G401.6 (cell line): ENCODE measurements around the gene IGDCC3.

Source experiments
- FAIRE-seq: peaks from 2 replicates; lab custom pipeline; 2012; peaks lifted over from hg19 to GRCh38; lab: Jason Lieb, UNC

The IGDCC3 gene

GRCh38 chr15:65286704-65287519, 90.9 kb downstream of the IGDCC3 start, which contains the start of gene PARP16:
Gene PARP16, minus strand, starts transcription at chr15:65286883. Its CDS starts 457 bp downstream, at chr15:65286426.
- FAIRE-seq, result no peak

- no peak for FAIRE-seq
Observed at GRCh38 chr15:65286069-65286703, 91.6 kb downstream of the IGDCC3 start.

GRCh38 chr15:65285291-65286068, 92.3 kb downstream of the IGDCC3 start:
- no peak for FAIRE-seq

- no peak for FAIRE-seq
Observed at GRCh38 chr15:65278480-65278879, 99.3 kb downstream of the IGDCC3 start.
